Measurements from ENCODE around the gene C1QL4. TPM values are rescaled to one million over a fixed set of nuclear protein-coding genes. Genes with fewer than 3 reads are reported as not detected.

C1QL4 gene
- total RNA-seq, 1 donor from 2014 or later = 2.0 TPM

DNA sequence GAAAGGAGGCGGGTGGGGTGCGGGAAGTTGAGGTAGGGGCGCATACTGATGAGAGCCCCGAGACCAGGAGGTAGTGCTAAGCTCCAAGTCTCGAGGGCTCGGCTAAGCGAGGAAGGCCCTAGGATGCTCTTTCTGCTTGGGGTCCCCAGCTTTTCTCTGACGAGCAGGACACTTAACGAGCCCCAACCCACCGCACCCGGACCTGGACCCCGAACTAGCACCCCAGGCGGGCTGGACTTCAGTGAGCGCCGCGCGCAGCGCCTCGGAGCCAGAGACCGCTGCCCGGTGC lies 4.7 kb upstream of the C1QL4 start:
- peaks cover 13% of the 10 kb centered on the region for H3K27me3 ChIP-seq
- H3K4me3 ChIP-seq = peak overlapping the region; percentile 44 to 53
- H3K4me1 ChIP-seq = peaks cover 51% of the 10 kb centered on the region
- TF ChIP-seq POLR2A (IDR thresholded peaks at IDR 0.05) (no peak), POLR2AphosphoS5 (IDR thresholded peaks at IDR 0.05; ENCODE audit: insufficient read depth in 1 of 2, low read depth in 1 of 2) (no peak)
- TF ChIP-seq, protein P1, sequence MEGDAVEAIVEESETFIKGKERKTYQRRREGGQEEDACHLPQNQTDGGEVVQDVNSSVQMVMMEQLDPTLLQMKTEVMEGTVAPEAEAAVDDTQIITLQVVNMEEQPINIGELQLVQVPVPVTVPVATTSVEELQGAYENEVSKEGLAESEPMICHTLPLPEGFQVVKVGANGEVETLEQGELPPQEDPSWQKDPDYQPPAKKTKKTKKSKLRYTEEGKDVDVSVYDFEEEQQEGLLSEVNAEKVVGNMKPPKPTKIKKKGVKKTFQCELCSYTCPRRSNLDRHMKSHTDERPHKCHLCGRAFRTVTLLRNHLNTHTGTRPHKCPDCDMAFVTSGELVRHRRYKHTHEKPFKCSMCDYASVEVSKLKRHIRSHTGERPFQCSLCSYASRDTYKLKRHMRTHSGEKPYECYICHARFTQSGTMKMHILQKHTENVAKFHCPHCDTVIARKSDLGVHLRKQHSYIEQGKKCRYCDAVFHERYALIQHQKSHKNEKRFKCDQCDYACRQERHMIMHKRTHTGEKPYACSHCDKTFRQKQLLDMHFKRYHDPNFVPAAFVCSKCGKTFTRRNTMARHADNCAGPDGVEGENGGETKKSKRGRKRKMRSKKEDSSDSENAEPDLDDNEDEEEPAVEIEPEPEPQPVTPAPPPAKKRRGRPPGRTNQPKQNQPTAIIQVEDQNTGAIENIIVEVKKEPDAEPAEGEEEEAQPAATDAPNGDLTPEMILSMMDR (IDR thresholded peaks at IDR 0.05) = no peak
- peak in 1 of 2 donors; percentile 82 for DNase-seq (ENCODE audit: extremely low spot score in 2 of 2)
- intact Hi-C loops (cut with DNase I) = loop anchor here (5.0 kb wide), 1 partner anchor 54 kb away; no protein-coding TSS in a partner anchor
- H3K36me3 ChIP-seq = no peaks in the 10 kb centered on the region
- H3K9me3 ChIP-seq = no peaks in the 10 kb centered on the region
- no peak overlapping the region for H3K27ac ChIP-seq

DNA sequence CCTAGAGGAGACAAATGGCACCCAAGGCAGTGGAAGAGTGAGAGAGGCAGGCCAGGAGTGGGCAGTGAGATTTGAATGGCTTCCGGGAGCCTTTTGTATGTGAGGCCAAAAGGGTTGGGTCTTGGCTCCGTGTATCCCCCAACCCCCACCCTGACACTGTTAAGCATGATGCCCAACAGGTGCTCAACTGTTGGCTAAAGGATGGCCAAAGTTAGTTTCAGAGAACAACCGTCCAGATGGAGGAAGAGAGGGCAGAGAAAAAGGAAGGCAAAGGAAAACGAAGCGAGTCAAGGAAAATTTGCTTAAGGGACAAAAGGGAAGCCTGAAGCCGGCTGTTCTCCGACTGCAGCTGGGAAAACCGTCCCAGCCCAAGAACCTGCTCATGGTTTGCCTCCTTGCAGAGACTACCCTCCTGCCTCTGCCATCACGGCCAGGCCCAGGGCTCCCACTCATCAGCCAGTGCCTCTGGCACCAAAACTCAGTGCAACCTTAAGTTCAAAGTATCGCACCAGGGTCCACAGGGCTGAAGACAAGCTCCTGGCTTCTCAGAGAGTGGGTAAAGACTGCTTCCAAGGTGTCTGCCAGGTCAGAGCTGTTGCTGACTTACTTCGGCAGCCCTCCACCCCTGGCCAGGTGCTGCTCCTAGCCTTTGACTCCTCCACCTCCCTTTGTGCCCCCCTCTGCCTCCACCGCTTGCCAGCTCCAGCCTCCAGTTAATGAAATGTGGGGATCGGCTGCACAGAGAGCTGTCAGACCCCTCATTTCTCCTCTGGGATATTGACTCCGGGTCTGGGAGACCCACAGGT lies 4.2 kb upstream of the C1QL4 start:
- intact Hi-C loops (cut with DNase I) = loop anchor here (5.0 kb wide), 1 partner anchor 54 kb away; no protein-coding TSS in a partner anchor
- H3K27ac ChIP-seq = no peak overlapping the region
- DNase-seq (ENCODE audit: extremely low spot score in 2 of 2) = peak in 1 of 2 donors; percentile 77
- no peaks in the 10 kb centered on the region for H3K36me3 ChIP-seq
- H3K4me1 ChIP-seq = peaks cover 51% of the 10 kb centered on the region
- H3K27me3 ChIP-seq = peaks cover 13% of the 10 kb centered on the region
- no peak for TF ChIP-seq POLR2AphosphoS5 (IDR thresholded peaks at IDR 0.05; ENCODE audit: insufficient read depth in 1 of 2, low read depth in 1 of 2)
- no peak overlapping the region for H3K4me3 ChIP-seq
- no peaks in the 10 kb centered on the region for H3K9me3 ChIP-seq

DNA sequence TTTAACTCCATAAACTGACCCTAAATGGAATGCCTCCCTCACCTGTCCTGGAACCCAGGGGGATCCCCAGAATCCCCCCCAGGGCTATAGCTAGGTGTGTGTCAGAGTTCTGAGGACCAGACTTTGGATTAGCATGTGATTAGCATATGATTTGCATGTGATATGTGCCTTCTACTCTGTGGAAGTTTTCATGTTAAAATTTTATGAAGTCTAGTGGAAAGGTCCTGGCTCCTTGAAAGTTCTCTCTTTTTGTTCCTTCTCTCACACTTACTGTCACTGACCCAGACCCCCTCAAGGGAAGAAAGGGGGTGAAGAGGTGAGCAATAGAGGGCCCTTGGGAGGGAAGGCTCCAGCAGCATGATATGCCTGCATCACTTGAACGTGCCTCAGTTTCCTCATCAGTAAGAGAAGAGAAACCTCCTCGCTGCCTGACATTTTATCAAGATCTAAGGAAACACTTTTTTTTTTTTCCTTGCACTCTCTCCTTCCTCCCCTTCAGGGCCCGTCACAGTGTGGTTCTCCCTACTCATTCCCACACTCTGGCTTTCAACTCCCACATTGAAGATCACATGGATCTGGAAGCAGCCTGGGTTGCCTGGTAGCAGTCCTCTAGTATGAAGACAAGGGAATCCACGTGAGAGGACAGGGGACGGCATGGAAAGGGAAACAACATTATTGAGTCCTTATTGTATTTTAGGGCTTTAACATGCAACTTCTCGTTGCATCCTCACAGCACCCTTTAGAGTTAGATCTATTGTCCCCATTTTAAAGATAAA lies 3.3 kb upstream of the C1QL4 start:
- DNase-seq (ENCODE audit: extremely low spot score in 2 of 2) = no peak
- Histone ChIP-seq H3K4me1 (peaks cover 43% of the 10 kb centered on the region), H3K27me3 (peaks cover 10% of the 10 kb centered on the region), H3K27ac (no peak overlapping the region), H3K36me3 (no peaks in the 10 kb centered on the region), H3K4me3 (no peak overlapping the region), H3K9me3 (no peaks in the 10 kb centered on the region)
- TF ChIP-seq, protein P1 (IDR thresholded peaks at IDR 0.05) = no peak
- intact Hi-C loops (cut with DNase I) = loop anchor here (5.0 kb wide), 1 partner anchor 53 kb away; no protein-coding TSS in a partner anchor

DNA sequence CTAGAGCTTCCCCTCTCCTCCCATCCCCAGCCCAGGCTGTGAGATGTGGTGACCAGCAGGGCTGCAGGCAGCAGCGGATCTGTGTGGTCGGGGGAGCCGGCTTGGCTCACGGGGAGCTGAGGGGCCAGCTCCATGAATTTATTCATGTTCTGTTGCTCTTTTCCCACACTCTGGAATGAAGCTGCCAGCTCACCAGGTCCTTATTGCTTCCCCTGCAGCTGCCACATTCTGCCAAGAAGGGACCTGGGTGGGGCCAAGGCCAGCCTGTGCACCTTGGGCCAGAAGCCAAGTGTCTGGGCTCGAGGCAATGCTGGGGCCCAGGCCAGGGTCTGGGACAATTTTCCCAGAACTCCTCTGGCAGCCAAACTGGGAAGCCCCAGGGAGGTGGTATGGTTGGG lies 2.5 kb upstream of the C1QL4 start:
- no peak for DNase-seq (ENCODE audit: extremely low spot score in 2 of 2)
- H3K27me3 ChIP-seq = peaks cover 13% of the 10 kb centered on the region

DNA sequence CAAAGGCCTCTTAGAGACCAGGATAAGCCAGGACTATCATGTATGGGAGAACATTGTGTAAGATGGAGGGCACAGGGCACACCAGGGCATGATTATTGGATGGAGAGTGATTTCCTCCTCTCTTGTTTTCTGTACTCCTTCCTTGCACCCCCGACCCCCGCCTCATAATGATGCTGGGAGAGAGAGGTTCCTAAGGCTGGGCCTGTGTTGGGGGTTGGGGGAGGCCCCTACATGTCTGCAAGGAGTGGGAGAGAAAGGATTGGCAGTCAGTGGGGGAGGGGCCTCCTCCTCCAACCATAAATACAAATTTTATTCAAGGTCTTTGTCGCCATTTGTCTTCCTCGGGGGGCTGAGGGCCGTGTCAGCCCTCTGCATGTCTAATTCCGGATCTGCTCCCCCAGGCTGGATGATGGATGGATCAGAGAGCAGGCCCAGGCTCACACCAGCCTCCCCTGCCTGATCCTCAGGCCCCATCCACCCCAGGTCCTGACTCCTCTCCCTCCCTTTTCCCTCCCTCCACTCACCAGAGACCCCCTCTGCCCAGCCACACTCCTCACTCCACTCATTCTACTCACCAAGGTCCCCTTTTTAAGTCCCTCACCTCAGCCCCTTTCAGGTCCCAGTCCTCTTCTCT lies 2.0 kb upstream of the C1QL4 start:
- peaks cover 35% of the 10 kb centered on the region for H3K4me1 ChIP-seq

More for the DNA sequence above, 2.5 kb upstream of the C1QL4 start:
- intact Hi-C loops (cut with DNase I) = no loop called here
- Histone ChIP-seq H3K9me3 (no peaks in the 10 kb centered on the region), H3K27ac (no peak overlapping the region), H3K4me3 (no peak overlapping the region), H3K36me3 (no peaks in the 10 kb centered on the region), H3K4me1 (peaks cover 37% of the 10 kb centered on the region)
- TF ChIP-seq, protein P1 (IDR thresholded peaks at IDR 0.05) = no peak
- TF ChIP-seq POLR2A (IDR thresholded peaks at IDR 0.05) = no peak
- TF ChIP-seq POLR2AphosphoS5 (IDR thresholded peaks at IDR 0.05; ENCODE audit: insufficient read depth in 1 of 2, low read depth in 1 of 2) = no peak

More for the DNA sequence above, 2.0 kb upstream of the C1QL4 start:
- no peak for TF ChIP-seq POLR2AphosphoS5 (IDR thresholded peaks at IDR 0.05; ENCODE audit: insufficient read depth in 1 of 2, low read depth in 1 of 2)
- TF ChIP-seq, protein P1 (IDR thresholded peaks at IDR 0.05) = no peak
- no peak for TF ChIP-seq POLR2A (IDR thresholded peaks at IDR 0.05)
- intact Hi-C loops (cut with DNase I) = no loop called here
- Histone ChIP-seq H3K4me3 (no peak overlapping the region), H3K9me3 (no peaks in the 10 kb centered on the region), H3K27me3 (peaks cover 13% of the 10 kb centered on the region), H3K36me3 (no peaks in the 10 kb centered on the region), H3K27ac (no peak overlapping the region)
- DNase-seq (ENCODE audit: extremely low spot score in 2 of 2) = no peak

All from vagina (tissue), 2 donors.